WI38 (cell line): ENCODE data around the gene SUSD6.
A peak's percentile ranks its signal among the peaks of the same experiment; 100 is the strongest.

Experiments used
- H3K4me3 ChIP-seq: 2 replicates; pipeline ENCODE4 v1.5.1; 2011; ENCODE audit warnings: low read depth, mild to moderate bottlenecking, control low read depth, low read length
- TF ChIP-seq, protein P1 (sequence below): IDR thresholded peaks from 2 replicates; pipeline ENCODE4 v1.5.1; 2012; ENCODE audit warnings: low read depth, mild to moderate bottlenecking, control low read depth, low read length

The SUSD6 gene

DNA sequence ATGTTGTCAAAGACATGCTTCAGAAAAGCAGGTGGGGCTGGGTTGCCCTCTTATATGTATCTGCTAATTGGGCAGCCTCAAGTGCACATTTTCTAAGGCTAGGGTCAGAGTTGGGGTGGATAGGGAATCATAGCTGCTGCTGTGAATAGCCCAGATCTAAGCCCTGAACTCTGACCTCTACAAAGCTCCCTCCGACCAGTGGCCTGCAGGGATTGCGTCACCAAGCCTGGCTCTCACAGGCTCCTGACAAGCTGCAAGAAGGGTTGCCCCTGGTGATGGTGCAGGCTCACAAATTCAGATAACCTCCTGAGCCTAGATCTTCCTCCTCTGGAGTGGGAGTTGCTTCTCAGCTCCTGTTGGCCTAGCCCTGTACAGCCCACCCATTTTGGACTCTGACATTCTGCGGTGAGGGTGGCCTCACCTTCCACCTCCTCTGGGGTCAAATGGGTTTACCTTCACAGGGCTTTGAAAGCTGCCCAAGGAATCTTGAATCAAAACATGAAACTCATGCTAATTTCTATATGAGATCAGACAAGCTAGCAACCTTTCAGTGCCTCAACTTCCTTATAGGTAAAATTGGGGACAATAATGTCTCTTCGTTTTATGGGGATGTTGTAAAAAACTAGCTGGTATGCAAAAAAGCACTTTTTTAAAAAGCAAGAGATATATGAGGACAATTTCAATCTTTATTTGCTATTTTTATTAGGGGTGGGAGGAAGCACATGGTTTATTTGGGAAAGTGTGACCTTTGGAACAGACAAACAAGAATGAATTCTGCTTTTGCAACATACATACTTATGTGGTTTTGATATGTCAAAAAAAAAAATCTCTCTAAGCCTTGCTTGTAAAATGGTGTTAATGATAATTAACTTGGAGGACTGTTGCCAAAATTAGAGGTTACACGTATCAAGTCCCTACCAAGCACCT, 4.9 kb upstream of the SUSD6 start:
- TF ChIP-seq, protein P1, sequence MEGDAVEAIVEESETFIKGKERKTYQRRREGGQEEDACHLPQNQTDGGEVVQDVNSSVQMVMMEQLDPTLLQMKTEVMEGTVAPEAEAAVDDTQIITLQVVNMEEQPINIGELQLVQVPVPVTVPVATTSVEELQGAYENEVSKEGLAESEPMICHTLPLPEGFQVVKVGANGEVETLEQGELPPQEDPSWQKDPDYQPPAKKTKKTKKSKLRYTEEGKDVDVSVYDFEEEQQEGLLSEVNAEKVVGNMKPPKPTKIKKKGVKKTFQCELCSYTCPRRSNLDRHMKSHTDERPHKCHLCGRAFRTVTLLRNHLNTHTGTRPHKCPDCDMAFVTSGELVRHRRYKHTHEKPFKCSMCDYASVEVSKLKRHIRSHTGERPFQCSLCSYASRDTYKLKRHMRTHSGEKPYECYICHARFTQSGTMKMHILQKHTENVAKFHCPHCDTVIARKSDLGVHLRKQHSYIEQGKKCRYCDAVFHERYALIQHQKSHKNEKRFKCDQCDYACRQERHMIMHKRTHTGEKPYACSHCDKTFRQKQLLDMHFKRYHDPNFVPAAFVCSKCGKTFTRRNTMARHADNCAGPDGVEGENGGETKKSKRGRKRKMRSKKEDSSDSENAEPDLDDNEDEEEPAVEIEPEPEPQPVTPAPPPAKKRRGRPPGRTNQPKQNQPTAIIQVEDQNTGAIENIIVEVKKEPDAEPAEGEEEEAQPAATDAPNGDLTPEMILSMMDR, result no peak
- H3K4me3 ChIP-seq, result no peak overlapping the region

DNA sequence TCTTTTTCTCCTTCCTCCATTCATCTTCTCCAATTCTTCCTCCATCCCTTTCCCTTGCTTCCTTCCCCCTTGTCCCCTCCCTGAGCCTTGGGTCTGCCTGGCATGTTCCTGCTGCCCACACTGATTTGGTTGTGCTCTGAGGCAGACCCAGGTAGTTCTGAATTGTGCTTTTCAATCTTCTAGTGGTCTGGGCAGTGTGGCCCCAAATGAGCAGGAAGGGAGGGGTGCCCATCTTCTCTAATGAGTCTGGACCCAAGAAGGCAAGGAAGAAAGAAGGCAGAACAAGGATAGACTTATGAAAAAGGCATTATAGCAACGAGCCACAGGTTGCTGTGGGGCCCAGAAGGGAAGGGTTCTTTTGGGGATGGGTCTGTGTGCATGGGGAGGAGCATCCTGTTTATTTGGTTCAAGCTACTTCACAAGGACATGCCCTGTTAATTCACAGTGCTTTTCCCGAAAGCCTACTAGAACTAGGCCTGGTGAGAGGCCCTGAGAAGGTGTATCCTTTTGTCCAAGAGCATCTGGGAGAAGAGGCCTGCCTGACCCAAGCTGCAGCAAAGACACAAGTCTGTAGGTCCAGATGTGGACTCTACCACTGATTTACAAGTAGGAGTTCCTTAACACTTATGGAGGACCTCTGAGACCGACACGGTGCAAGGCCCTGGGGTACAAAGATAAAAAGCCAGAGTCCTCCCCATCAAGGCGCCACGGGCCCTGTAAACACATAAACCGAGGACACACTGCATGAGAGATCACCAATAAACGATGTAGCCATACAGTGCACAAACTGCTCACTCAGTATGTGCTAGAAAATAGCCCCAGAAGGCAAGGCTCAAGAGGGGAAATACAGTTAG, 1.1 kb upstream of the SUSD6 start:
- H3K4me3 ChIP-seq, result peak overlapping the region; percentile 68
- TF ChIP-seq, protein P1, result no peak

DNA sequence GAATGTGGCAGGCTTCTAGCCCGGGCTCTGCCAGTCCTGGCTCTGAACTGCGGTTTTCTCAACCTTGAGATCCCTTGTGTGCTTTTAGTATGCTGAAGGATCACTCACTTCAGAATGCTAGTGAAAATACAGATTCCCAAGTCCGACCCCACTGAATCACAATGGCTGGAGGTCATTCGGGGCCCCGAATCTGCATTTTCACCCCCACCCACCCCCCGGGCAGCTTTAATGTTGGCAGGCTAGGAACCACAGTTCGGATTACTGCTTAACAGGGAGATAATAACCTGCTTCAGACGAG, 573 bp upstream of the SUSD6 start:
- TF ChIP-seq, protein P1, result no peak
- H3K4me3 ChIP-seq, result peak overlapping the region; percentile 68

DNA sequence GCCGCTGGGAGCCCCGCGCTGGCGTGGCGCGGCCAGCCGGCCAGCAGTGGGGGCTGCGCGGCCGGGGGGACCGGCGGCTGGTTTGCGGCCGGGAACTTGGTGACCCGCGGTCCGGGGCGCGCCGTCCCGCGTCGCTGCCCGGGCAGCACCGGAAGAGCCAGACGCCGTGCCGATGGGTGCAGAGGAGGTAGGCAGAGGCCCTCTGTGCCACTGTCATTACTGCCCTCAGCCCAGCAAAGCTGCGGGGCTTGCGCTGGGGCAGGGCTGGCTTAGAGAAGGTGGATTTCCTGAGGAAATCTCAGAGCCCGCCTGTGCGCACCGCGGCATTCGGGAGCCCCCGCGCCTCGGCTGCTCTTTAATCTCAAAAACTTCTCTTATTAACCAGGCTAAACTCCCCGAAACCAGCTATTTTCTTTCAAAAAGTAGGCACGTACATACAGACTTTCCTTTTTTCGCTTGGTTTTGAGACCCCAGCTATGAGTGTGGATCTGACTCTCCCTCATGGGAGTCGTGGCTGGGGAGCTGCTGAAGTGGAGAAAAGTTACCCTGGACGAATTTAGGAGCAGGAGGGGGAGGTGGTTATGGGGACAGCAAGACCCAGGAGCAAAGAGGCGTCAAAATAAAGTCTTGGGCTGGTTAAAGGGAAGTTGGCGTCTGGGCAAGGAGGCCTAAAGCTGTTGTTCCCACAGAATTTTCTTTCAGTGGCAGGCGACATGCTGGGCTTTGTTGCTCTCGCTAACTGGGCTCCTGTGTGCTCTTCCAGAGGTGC, 802 bp downstream of the SUSD6 start:
- TF ChIP-seq, protein P1, result no peak

DNA sequence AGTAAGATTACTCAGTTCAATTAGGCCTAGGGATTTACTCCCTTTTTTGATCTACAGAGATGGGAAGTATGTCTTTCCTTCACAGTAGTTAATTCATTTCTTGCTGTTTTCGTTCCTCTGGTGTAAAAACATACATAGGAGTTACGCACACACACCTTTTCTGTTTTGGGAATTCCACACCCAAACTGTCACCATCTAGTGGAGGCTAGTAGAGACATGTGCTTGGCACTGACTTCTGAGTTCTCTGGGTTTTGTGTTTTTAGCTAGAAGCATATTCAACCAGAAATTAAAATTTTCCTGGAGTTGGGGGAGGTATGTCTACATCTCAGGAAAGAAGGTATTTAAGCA, 1.4 kb downstream of the SUSD6 start:
- H3K4me3 ChIP-seq, result peak overlapping the region; percentile 90
- TF ChIP-seq, protein P1, result no peak

More for the DNA sequence above, 802 bp downstream of the SUSD6 start:
- peak overlapping the region; percentile 90 for H3K4me3 ChIP-seq

DNA sequence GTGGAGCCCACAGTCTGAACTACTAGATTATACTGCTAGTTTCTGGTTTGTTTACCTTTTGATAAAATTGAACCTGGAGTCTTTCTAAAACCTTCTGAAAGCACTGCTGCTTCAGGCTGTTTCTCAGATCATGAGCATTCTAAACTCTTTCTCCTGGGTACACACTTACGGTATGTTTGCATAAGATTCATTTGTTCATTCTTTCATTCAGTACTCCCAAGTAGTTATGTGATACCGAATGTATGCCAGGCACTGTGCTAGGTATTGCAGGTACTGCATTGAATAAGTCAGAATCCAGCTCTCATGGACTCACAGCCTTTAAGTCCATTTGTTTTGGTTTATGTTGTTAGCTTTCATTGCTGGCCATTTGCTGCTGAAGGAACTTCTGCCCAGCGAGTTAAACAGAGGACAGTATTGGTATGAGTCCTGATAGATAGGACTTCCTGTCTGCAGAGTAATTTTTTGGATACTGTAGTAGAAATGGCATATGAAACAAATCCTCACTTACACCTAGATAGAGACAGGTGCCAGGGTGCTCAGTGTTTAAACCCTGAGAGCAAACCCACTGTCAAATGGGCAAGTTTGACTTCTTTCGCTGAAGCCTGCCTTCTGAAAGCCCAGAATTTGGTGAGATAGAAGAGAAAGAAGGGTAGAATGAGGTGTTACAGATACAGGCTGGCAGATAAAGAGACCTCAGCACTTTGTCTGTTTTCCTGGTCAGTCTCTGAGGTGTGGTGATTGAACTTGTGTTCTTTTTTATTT, 2.1 kb downstream of the SUSD6 start:
- H3K4me3 ChIP-seq, result peak overlapping the region; percentile 90
- TF ChIP-seq, protein P1, result no peak
